SK-N-SH (cell line): ENCODE data around the gene DCHS1. TPM values are rescaled to one million over a fixed set of nuclear protein-coding genes. Genes with fewer than 3 reads are reported as not detected.

Experiments used
- CTCF ChIA-PET: fragments of 300-600, 350-600 bp; formaldehyde crosslinking; extraction: SDS; loops from one replicate; lab custom pipeline; 2021; lab: Yijun Ruan, JAX
- POLR2A ChIA-PET: fragments of 350-600 bp; sonication (Branson Sonifier 250); formaldehyde crosslinking; extraction: SDS; loops from one replicate; lab custom pipeline; 2020; ENCODE audit warnings: antibody characterized with exemption, inconsistent platforms; lab: Yijun Ruan, JAX
- DNase-seq: peaks from one replicate; pipeline ENCODE4 v3.0.0; 2012
- H2AFZ ChIP-seq: fragments of 200-600 bp; sonication (generic); 2 replicates; pipeline ENCODE4 v1.8.1; 2016; ENCODE audit warnings: antibody characterized with exemption, mild to moderate bottlenecking, low read depth
- H3F3A ChIP-seq: fragments of 200-600 bp; sonication (generic); replicated peaks from 2 replicates; pipeline ENCODE3; 2016; ENCODE audit warnings: antibody characterized with exemption, mild to moderate bottlenecking; ENCODE audit not compliant: insufficient read depth
- H3K27ac ChIP-seq, 2 experiments: fragments of 200-500 bp in 1 of 2; fragments of 200-600 bp in 1 of 2; sonication (Bioruptor generic) in 1 of 2; sonication (generic), shearing (Covaris generic) in 1 of 2; 2 replicates each; pipeline versions ENCODE4 v1.5.1 to v1.6.1; 2014 to 2016; ENCODE audit warnings: low read depth in 2 of 2, inconsistent platforms in 1 of 2, low read length in 1 of 2, mild to moderate bottlenecking in 1 of 2, mixed read lengths in 1 of 2
- H3K27me3 ChIP-seq: fragments of 200-600 bp; sonication (generic), shearing (Covaris generic); 2 replicates; pipeline ENCODE4 v1.6.1; 2016; ENCODE audit warnings: mixed run types; ENCODE audit not compliant: insufficient read depth
- H3K36me3 ChIP-seq, 2 experiments: fragments of 200-500 bp in 1 of 2; fragments of 200-600 bp in 1 of 2; sonication (Bioruptor generic) in 1 of 2; sonication (generic) in 1 of 2; replicated peaks in 1 of 2; 2 replicates each; pipeline versions ENCODE3 to v1.5.1; 2014 to 2016; ENCODE audit warnings: low read length in 1 of 2, mild to moderate bottlenecking in 1 of 2; ENCODE audit not compliant: insufficient read depth in 2 of 2, control insufficient read depth in 1 of 2
- H3K4me1 ChIP-seq, 2 experiments: fragments of 200-500 bp in 1 of 2; fragments of 200-600 bp in 1 of 2; sonication (Bioruptor generic) in 1 of 2; sonication (generic), shearing (Covaris generic) in 1 of 2; 2 replicates each; pipeline versions ENCODE4 v1.5.1 to v1.6.1; 2014 to 2016; ENCODE audit warnings: low read depth in 1 of 2, low read length in 1 of 2, mixed run types in 1 of 2; ENCODE audit not compliant: insufficient read depth in 2 of 2, control insufficient read depth in 1 of 2
- H3K4me2 ChIP-seq: fragments of 200-600 bp; sonication (generic), shearing (Covaris generic); 2 replicates; pipeline ENCODE4 v1.6.1; 2017; ENCODE audit warnings: mixed run types
- H3K4me3 ChIP-seq, 2 experiments: fragments of 200-500 bp in 1 of 2; fragments of 200-600 bp in 1 of 2; sonication (Bioruptor generic) in 1 of 2; sonication (generic), shearing (Covaris generic) in 1 of 2; 2 replicates each; pipeline versions ENCODE4 v1.5.1 to v1.8.1; 2014 to 2016; ENCODE audit warnings: low read depth in 2 of 2, inconsistent platforms in 1 of 2, low read length in 1 of 2, mild to moderate bottlenecking in 1 of 2, mixed read lengths in 1 of 2, moderate library complexity in 1 of 2
- H3K79me2 ChIP-seq: fragments of 200-600 bp; sonication (generic); 2 replicates; pipeline ENCODE4 v1.8.1; 2017; ENCODE audit warnings: mild to moderate bottlenecking; ENCODE audit not compliant: insufficient read depth
- H3K9ac ChIP-seq: fragments of 200-600 bp; sonication (generic); 2 replicates; pipeline ENCODE4 v1.6.1; 2017; ENCODE audit warnings: mixed run types
- H3K9me2 ChIP-seq: fragments of 200-600 bp; sonication (generic); 2 replicates; pipeline ENCODE4 v1.6.1; 2017; ENCODE audit warnings: mixed run types
- H3K9me3 ChIP-seq: fragments of 200-600 bp; sonication (generic); 2 replicates; pipeline ENCODE4 v1.6.1; 2017; ENCODE audit warnings: mixed run types, mild to moderate bottlenecking, moderate library complexity
- H4K20me1 ChIP-seq: fragments of 200-600 bp; sonication (generic); 2 replicates; pipeline ENCODE4 v1.6.1; 2017; ENCODE audit warnings: mild to moderate bottlenecking, mixed run types; ENCODE audit not compliant: insufficient read depth
- CTCF ChIP-seq: fragments of 200-600 bp; sonication (generic); IDR thresholded peaks from 2 replicates; pipeline ENCODE4 v1.6.1; 2017; ENCODE audit warnings: antibody characterized with exemption, mild to moderate bottlenecking, moderate library complexity
- ELF1 ChIP-seq: IDR thresholded peaks from 2 replicates; pipeline ENCODE4 v1.4.0; 2012
- EZH2phosphoT487 ChIP-seq: fragments of 200-600 bp; sonication (generic); IDR thresholded peaks from 2 replicates; pipeline ENCODE4 v1.6.1; 2017; ENCODE audit warnings: low read depth, mixed run types, mild to moderate bottlenecking, antibody characterized with exemption, moderate library complexity, borderline replicate concordance
- FOXM1 ChIP-seq: IDR thresholded peaks from 2 replicates; pipeline ENCODE4 v1.4.0; 2012; ENCODE audit warnings: low read depth, mild to moderate bottlenecking
- IRF3 ChIP-seq: fragments of 150-350 bp; IDR thresholded peaks from 2 replicates; pipeline ENCODE4 v1.6.1; 2016; ENCODE audit warnings: mild to moderate bottlenecking, low read depth, low read length
- JUND ChIP-seq: IDR thresholded peaks from 2 replicates; pipeline ENCODE4 v1.4.0; 2012
- NFIC ChIP-seq: IDR thresholded peaks from 2 replicates; pipeline ENCODE4 v1.4.0; 2012; ENCODE audit warnings: borderline replicate concordance
- NRF1 ChIP-seq: IDR thresholded peaks from 2 replicates; pipeline ENCODE4 v1.6.1; 2012; ENCODE audit warnings: low read depth, mild to moderate bottlenecking, low read length
- POLR2AphosphoS5 ChIP-seq: IDR thresholded peaks from 2 replicates; pipeline ENCODE4 v1.6.1; 2012; ENCODE audit warnings: low read depth, low read length
- RAD21 ChIP-seq: IDR thresholded peaks from 2 replicates; pipeline ENCODE4 v1.6.1; 2012; ENCODE audit warnings: mild to moderate bottlenecking, low read length
- REST ChIP-seq: IDR thresholded peaks from 2 replicates; pipeline ENCODE4 v1.6.1; 2012; ENCODE audit warnings: mild to moderate bottlenecking, low read depth, low read length, moderate library complexity
- SIN3A ChIP-seq: IDR thresholded peaks from 2 replicates; pipeline ENCODE4 v1.6.1; 2012; ENCODE audit warnings: low read depth, mild to moderate bottlenecking, low read length, moderate library complexity, borderline replicate concordance
- SMC3 ChIP-seq: IDR thresholded peaks from 2 replicates; pipeline ENCODE4 v1.6.1; 2012; ENCODE audit warnings: low read depth, low read length, improper control_type of control experiment
- TCF12 ChIP-seq: IDR thresholded peaks from 2 replicates; pipeline ENCODE4 v1.4.0; 2012
- USF1 ChIP-seq: IDR thresholded peaks from 2 replicates; pipeline ENCODE4 v1.4.0; 2012; ENCODE audit warnings: low read depth, borderline replicate concordance
- YY1 ChIP-seq: IDR thresholded peaks from 2 replicates; pipeline ENCODE4 v1.4.0; 2012; ENCODE audit warnings: low read depth, mild to moderate bottlenecking
- ZBTB33 ChIP-seq: IDR thresholded peaks from 2 replicates; pipeline ENCODE4 v1.4.0; 2012; ENCODE audit warnings: low read depth, borderline replicate concordance
- WGBS: methylation state at CpG from one replicate; pipeline ENCODE4 v1.1.6; 2017; ENCODE audit warnings: low lambda C conversion rate; 5-methylcytosine and 5-hydroxymethylcytosine counted together
- polyA plus RNA-seq, 3 experiments: library from polyadenylated mRNA; depleted of rRNA; stranded (reverse); fragments of >200 nt; gene quantifications; 2 replicates each; pipeline ENCODE4 v1.2.3, GENCODE V29; 2012

The DCHS1 gene
- polyA plus RNA-seq, 1 of the 3 experiments (the other 2 are of a cell fraction) = 5.7 TPM

- TF ChIP-seq YY1 = no peak
- no peak for TF ChIP-seq CTCF
- no peak for TF ChIP-seq SIN3A
- no peak for TF ChIP-seq NFIC
- TF ChIP-seq FOXM1 = no peak
- TF ChIP-seq TCF12 = no peak
- no peak for TF ChIP-seq EZH2phosphoT487
- no peak for TF ChIP-seq RAD21
- TF ChIP-seq POLR2AphosphoS5 = no peak
- TF ChIP-seq ZBTB33 = no peak
- no peak for TF ChIP-seq ELF1
- no peak for TF ChIP-seq USF1
- no peak for TF ChIP-seq SMC3
- TF ChIP-seq IRF3 = no peak
- no peak for TF ChIP-seq JUND
- no peak for TF ChIP-seq REST
- TF ChIP-seq NRF1 = no peak
- POLR2A ChIA-PET = interaction anchor here (0.6 to 1.6 kb wide), 2 partner anchors 9 to 16 kb away, joined by 3 to 4 read pairs; no protein-coding TSS in a partner anchor
- Histone ChIP-seq H3K9ac (no peak overlapping the region), H3K4me2 (no peak overlapping the region), H4K20me1 (no peaks in the 10 kb centered on the region), H3K4me3 (no peak overlapping the region), H3K27me3 (no peaks in the 10 kb centered on the region), H2AFZ (no peak overlapping the region), H3K36me3 (peaks cover 0 to 28% of the 10 kb centered on the region in 2 experiments), H3K79me2 (no peaks in the 10 kb centered on the region), H3K27ac (no peak overlapping the region), H3K9me3 (no peaks in the 10 kb centered on the region), H3K9me2 (no peaks in the 10 kb centered on the region), H3F3A (no peaks in the 10 kb centered on the region), H3K4me1 (no peaks in the 10 kb centered on the region)
- WGBS = 85% methylated on average over 25 of the region's 28 CpGs
- CTCF ChIA-PET = interaction anchor here (0.9 to 1.2 kb wide), 2 partner anchors 10 to 52 kb away, joined by 3 read pairs; partner anchors contain the start of gene MRPL17
- DNase-seq = no peak
Measured at GRCh38 chr11:6630632-6631291, 24.8 kb downstream of the DCHS1 start.
